ENCODE data around the gene CFH. TPM values are rescaled to one million over a fixed set of nuclear protein-coding genes. Genes with fewer than 3 reads are reported as not detected.
"Not testable (repeated sequence)": the region's sequence is repeated elsewhere in the genome, so short reads cannot be mapped to it uniquely, and the experiment has no call there.

Gene CFH
- total RNA-seq, 1 experiment from 2014 or later, result not detected

DNA sequence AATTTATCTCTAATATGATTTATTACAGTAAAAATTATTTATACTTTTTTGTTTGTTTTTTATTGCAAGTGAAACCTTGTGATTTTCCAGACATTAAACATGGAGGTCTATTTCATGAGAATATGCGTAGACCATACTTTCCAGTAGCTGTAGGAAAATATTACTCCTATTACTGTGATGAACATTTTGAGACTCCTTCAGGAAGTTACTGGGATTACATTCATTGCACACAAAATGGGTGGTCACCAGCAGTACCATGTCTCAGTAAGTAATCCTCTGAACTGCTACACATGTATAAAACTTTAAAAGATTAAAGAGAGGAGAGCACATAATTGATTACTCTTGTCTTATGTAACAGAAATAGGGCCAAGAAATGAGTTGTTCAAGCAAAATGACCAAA is 127.2 kb downstream of the CFH start:
- POLR2A ChIA-PET, result no interaction called here
- no TSS peak for BruUV-seq (replicated peaks)

DNA sequence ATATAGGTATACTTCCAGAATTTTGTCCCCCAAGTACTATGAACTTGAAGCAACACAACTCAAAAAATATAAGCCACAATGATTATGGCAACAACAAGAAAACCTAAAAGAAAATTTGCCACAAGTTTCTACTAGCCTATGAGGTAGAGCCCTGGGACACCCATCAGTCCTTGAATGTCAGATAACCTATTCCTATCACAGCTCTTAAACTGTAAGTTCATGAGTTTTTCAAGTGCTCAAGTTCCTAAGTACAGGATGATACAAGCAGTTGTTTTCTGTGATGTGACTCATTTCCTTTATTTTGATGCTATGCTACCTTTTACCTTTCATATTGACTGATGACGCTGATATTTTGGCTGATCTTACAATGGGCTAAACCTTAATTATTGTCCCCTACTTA is 139.4 kb downstream of the CFH start:
- H3K36me3 ChIP-seq (ENCODE audit: control insufficient read depth, insufficient read depth, low read length); H3K9me3 ChIP-seq; H3K27me3 Mint-ChIP-seq (ENCODE audit: insufficient read depth, unreplicated experiment); H3K9me3 Mint-ChIP-seq (ENCODE audit: unreplicated experiment); CTCF ChIA-PET; BruUV-seq (replicated peaks); intact Hi-C loops (cut with micrococcal nuclease; ENCODE audit: unreplicated experiment); DNase-seq; POLR2A ChIA-PET; H3K36me3 Mint-ChIP-seq (ENCODE audit: insufficient read depth, unreplicated experiment); H3K27ac Mint-ChIP-seq (ENCODE audit: unreplicated experiment); H3K4me3 ChIP-seq (ENCODE audit: low read depth, low read length); H3K27me3 ChIP-seq (replicated peaks; ENCODE audit: control insufficient read depth, insufficient read depth, low read length); H3K4me1 Mint-ChIP-seq (ENCODE audit: low read depth, unreplicated experiment); H3K4me1 ChIP-seq; H3K4me3 Mint-ChIP-seq (ENCODE audit: unreplicated experiment): not testable (repeated sequence)

More for the DNA sequence above, 127.2 kb downstream of the CFH start:
- Histone ChIP-seq H3K27me3 (replicated peaks; ENCODE audit: control insufficient read depth, insufficient read depth, low read length) (no peaks in the 10 kb centered on the region), H3K36me3 (ENCODE audit: control insufficient read depth, insufficient read depth, low read length) (no peaks in the 10 kb centered on the region), H3K9me3 (no peaks in the 10 kb centered on the region), H3K4me3 (ENCODE audit: low read depth, low read length) (no peak overlapping the region), H3K4me1 (no peaks in the 10 kb centered on the region)
- Mint-ChIP-seq H3K27ac (ENCODE audit: unreplicated experiment) (no peak overlapping the region), H3K4me1 (ENCODE audit: low read depth, unreplicated experiment) (no peaks in the 10 kb centered on the region), H3K4me3 (ENCODE audit: unreplicated experiment) (no peak overlapping the region), H3K27me3 (ENCODE audit: insufficient read depth, unreplicated experiment) (no peaks in the 10 kb centered on the region), H3K36me3 (ENCODE audit: insufficient read depth, unreplicated experiment) (no peaks in the 10 kb centered on the region), H3K9me3 (ENCODE audit: unreplicated experiment) (no peaks in the 10 kb centered on the region)
- intact Hi-C loops (cut with micrococcal nuclease; ENCODE audit: unreplicated experiment), result no loop called here
- CTCF ChIA-PET, result no interaction called here
- TF ChIP-seq, protein P1, sequence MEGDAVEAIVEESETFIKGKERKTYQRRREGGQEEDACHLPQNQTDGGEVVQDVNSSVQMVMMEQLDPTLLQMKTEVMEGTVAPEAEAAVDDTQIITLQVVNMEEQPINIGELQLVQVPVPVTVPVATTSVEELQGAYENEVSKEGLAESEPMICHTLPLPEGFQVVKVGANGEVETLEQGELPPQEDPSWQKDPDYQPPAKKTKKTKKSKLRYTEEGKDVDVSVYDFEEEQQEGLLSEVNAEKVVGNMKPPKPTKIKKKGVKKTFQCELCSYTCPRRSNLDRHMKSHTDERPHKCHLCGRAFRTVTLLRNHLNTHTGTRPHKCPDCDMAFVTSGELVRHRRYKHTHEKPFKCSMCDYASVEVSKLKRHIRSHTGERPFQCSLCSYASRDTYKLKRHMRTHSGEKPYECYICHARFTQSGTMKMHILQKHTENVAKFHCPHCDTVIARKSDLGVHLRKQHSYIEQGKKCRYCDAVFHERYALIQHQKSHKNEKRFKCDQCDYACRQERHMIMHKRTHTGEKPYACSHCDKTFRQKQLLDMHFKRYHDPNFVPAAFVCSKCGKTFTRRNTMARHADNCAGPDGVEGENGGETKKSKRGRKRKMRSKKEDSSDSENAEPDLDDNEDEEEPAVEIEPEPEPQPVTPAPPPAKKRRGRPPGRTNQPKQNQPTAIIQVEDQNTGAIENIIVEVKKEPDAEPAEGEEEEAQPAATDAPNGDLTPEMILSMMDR (IDR thresholded peaks at IDR 0.05; ENCODE audit: insufficient read depth in 1 of 2, low read depth in 1 of 2, low read length in 1 of 2, severe bottlenecking in 1 of 2, unreplicated experiment in 1 of 2), result no peak
- no peak for DNase-seq

DNA sequence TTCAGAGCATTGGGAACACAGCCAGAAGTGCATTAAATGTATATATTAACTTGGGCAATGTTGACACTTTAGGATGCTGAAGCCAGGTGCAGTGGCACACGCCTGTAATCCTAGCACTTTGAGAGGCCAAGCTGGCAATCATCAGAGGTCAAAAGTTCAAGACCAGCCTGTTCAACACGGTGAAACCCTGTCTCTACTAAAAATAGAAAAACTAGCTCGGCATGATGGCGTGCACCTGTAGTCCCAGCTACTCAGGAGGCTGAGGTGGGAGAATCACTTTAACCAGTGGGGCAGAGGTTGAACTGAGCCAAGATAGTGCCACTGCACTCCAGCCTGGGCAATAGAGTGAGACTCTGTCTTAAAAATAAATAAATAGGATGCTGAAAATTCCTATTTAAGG is 142.3 kb downstream of the CFH start:
- intact Hi-C loops (cut with micrococcal nuclease; ENCODE audit: unreplicated experiment); H3K4me3 ChIP-seq (ENCODE audit: low read depth, low read length); H3K27me3 Mint-ChIP-seq (ENCODE audit: insufficient read depth, unreplicated experiment); H3K4me1 Mint-ChIP-seq (ENCODE audit: low read depth, unreplicated experiment); H3K4me1 ChIP-seq; POLR2A ChIA-PET; H3K4me3 Mint-ChIP-seq (ENCODE audit: unreplicated experiment); BruUV-seq (replicated peaks); H3K27me3 ChIP-seq (replicated peaks; ENCODE audit: control insufficient read depth, insufficient read depth, low read length); H3K36me3 Mint-ChIP-seq (ENCODE audit: insufficient read depth, unreplicated experiment); H3K36me3 ChIP-seq (ENCODE audit: control insufficient read depth, insufficient read depth, low read length); DNase-seq; H3K27ac Mint-ChIP-seq (ENCODE audit: unreplicated experiment); CTCF ChIA-PET; H3K9me3 Mint-ChIP-seq (ENCODE audit: unreplicated experiment); H3K9me3 ChIP-seq: not testable (repeated sequence)

Other genes with a start within 250 kb of the CFH start
- gene KCNT2, start 43.6 kb upstream of the CFH start, total RNA-seq (2022), result not detected in 2 replicates
- not detected in 2 replicates for gene CFHR3, start 122.8 kb downstream of the CFH start, total RNA-seq (2022)
- not detected in 2 replicates for gene CFHR1, start 167.7 kb downstream of the CFH start, total RNA-seq (2022)
- not detected in 2 replicates for gene CFHR4, start 236.0 kb downstream of the CFH start, total RNA-seq (2022)

Measured in Caco-2 (cell line).